ENCODE measurements around the gene DHRS7B. TPM values are rescaled to one million over a fixed set of nuclear protein-coding genes. Genes with fewer than 3 reads are reported as not detected.

Gene DHRS7B
- total RNA-seq, 6 experiments from 2014 or later: 10.1 to 34.2 (median 14.8) TPM

- H3K4me1 ChIP-seq: no peaks in the 10 kb centered on the region
- no peaks in the 10 kb centered on the region for H3K9me3 ChIP-seq
- intact Hi-C loops (cut with DNase I): no loop called here
- no peaks in the 10 kb centered on the region for H3K27me3 ChIP-seq
- H3K27ac ChIP-seq: no peak overlapping the region
- WGBS (ENCODE audit: insufficient coverage, low coverage, low lambda C conversion rate, missing lambda C conversion rate): 80% methylated on average over 3 of the region's 3 CpGs
- H3K36me3 ChIP-seq: no peaks in the 10 kb centered on the region
- no peak overlapping the region for H3K4me3 ChIP-seq
- DNase-seq (no peak), ATAC-seq (no peak)
- no peak for TF ChIP-seq CTCF (IDR thresholded peaks at IDR 0.05)
- no peak for TF ChIP-seq POLR2A (IDR thresholded peaks at IDR 0.05)
Observed at GRCh38 chr17:21146362-21147015, 19.7 kb downstream of the DHRS7B start.

- Histone ChIP-seq H3K4me1 (no peaks in the 10 kb centered on the region), H3K27me3 (no peaks in the 10 kb centered on the region), H3K27ac (no peak overlapping the region), H3K36me3 (no peaks in the 10 kb centered on the region), H3K4me3 (no peak overlapping the region), H3K9me3 (no peaks in the 10 kb centered on the region)
- ATAC-seq (no peak), DNase-seq (no peak)
- intact Hi-C loops (cut with DNase I): no loop called here
- no peak for TF ChIP-seq CTCF (IDR thresholded peaks at IDR 0.05)
- TF ChIP-seq POLR2A (IDR thresholded peaks at IDR 0.05): no peak
- WGBS (ENCODE audit: insufficient coverage, low coverage, low lambda C conversion rate, missing lambda C conversion rate): 73% methylated on average over 1 of the region's 1 CpG
Observed at GRCh38 chr17:21149621-21150020, 22.9 kb downstream of the DHRS7B start.

GRCh38 chr17:21152731-21153130 lies 26.0 kb downstream of the DHRS7B start:
- H3K36me3 ChIP-seq: no peaks in the 10 kb centered on the region

GRCh38 chr17:21157586-21158370 lies 31.0 kb downstream of the DHRS7B start:
- Histone ChIP-seq H3K36me3 (no peaks in the 10 kb centered on the region), H3K9me3 (no peaks in the 10 kb centered on the region), H3K27me3 (no peaks in the 10 kb centered on the region), H3K27ac (no peak overlapping the region), H3K4me3 (no peak overlapping the region), H3K4me1 (peaks cover 0 to 14% (median 7%) of the 10 kb centered on the region in 4 donors)
- DNase-seq (no peak), ATAC-seq (no peak)
- WGBS (ENCODE audit: insufficient coverage, low coverage, low lambda C conversion rate, missing lambda C conversion rate): 64% methylated on average over 1 of the region's 1 CpG
- intact Hi-C loops (cut with DNase I): no loop called here
- TF ChIP-seq CTCF (IDR thresholded peaks at IDR 0.05) (no peak), POLR2A (IDR thresholded peaks at IDR 0.05) (no peak)

More at GRCh38 chr17:21152731-21153130, 26.0 kb downstream of the DHRS7B start:
- intact Hi-C loops (cut with DNase I): no loop called here
- Histone ChIP-seq H3K27me3 (no peaks in the 10 kb centered on the region), H3K9me3 (no peaks in the 10 kb centered on the region), H3K27ac (no peak overlapping the region), H3K4me1 (no peaks in the 10 kb centered on the region), H3K4me3 (no peak overlapping the region)
- 62% methylated on average over 1 of the region's 1 CpG for WGBS (ENCODE audit: insufficient coverage, low coverage, low lambda C conversion rate, missing lambda C conversion rate)
- no peak for TF ChIP-seq CTCF (IDR thresholded peaks at IDR 0.05)
- TF ChIP-seq POLR2A (IDR thresholded peaks at IDR 0.05): no peak
- DNase-seq (no peak), ATAC-seq (no peak)

All from right lobe of liver (tissue), 6 donors.